ENCODE results near the gene MORN3.

DNA sequence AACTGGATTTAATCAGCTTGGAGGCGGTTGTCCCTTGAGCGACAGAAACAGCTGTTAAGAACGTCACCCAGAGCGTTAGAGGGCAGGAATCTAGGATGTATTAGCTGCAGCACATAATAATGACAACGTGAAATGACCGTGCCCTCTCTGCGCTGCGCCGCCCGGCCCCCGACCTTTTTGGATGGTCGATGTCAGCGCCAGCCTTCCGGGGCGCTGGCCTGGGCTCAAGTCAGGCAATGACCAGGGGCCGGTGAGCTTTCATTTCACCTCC, 42.7 kb upstream of the MORN3 start:
- TF ChIP-seq, protein P1, sequence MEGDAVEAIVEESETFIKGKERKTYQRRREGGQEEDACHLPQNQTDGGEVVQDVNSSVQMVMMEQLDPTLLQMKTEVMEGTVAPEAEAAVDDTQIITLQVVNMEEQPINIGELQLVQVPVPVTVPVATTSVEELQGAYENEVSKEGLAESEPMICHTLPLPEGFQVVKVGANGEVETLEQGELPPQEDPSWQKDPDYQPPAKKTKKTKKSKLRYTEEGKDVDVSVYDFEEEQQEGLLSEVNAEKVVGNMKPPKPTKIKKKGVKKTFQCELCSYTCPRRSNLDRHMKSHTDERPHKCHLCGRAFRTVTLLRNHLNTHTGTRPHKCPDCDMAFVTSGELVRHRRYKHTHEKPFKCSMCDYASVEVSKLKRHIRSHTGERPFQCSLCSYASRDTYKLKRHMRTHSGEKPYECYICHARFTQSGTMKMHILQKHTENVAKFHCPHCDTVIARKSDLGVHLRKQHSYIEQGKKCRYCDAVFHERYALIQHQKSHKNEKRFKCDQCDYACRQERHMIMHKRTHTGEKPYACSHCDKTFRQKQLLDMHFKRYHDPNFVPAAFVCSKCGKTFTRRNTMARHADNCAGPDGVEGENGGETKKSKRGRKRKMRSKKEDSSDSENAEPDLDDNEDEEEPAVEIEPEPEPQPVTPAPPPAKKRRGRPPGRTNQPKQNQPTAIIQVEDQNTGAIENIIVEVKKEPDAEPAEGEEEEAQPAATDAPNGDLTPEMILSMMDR (IDR thresholded peaks at IDR 0.05), result no peak
- no peak for TF ChIP-seq POLR2A (IDR thresholded peaks at IDR 0.05)
